HepG2 (cell line): ENCODE results near the gene SLC13A3. TPM values are rescaled to one million over a fixed set of nuclear protein-coding genes. Genes with fewer than 3 reads are reported as not detected.

ENCODE experiments used
- ATAC-seq: fragments of 200-7000 bp; cut with Tn5 transposase; 3 replicates; pipeline ENCODE4 v1.9.1; 2020; ENCODE audit warnings: mild to moderate bottlenecking, moderate library complexity
- BruUV-seq: library from RNA; stranded (reverse); fragments of 400-500 nt; replicated peaks from 2 replicates; lab custom pipeline; 2021; lab: Mats Ljungman, UMichigan
- CTCF ChIA-PET: fragments of 300-600 bp; formaldehyde crosslinking; extraction: SDS; loops from one replicate; lab custom pipeline; 2021; ENCODE audit warnings: low total read pairs, inconsistent platforms, low intra/inter-chr PET ratio; lab: Yijun Ruan, JAX
- POLR2A ChIA-PET: fragments of 350-600 bp; sonication (Branson Sonifier 250); formaldehyde crosslinking; loops from one replicate; lab custom pipeline; 2020; ENCODE audit warnings: antibody characterized with exemption, inconsistent platforms; lab: Yijun Ruan, JAX
- DNase-seq: peaks from one replicate; pipeline ENCODE4 v3.0.0-alpha.2; 2015; ENCODE audit warnings: low spot score
- FAIRE-seq: peaks from 3 replicates; lab custom pipeline; 2011; peaks lifted over from hg19 to GRCh38; lab: Jason Lieb, UNC
- H2AFZ ChIP-seq: one replicate; pipeline ENCODE4 v1.6.1; 2011; ENCODE audit warnings: low read length, inconsistent platforms
- H3K27ac ChIP-seq: fragments of 300-600 bp; 3 replicates; pipeline ENCODE4 v1.8.0; 2011; ENCODE audit warnings: mixed run types, mild to moderate bottlenecking, mixed read lengths, low read length, inconsistent platforms; ENCODE audit not compliant: insufficient read depth; ENCODE audit errors: extremely low read length
- H3K27me3 ChIP-seq, 2 experiments: fragments of 200-600 bp in 1 of 2; 2 replicates in 1 of 2; 3 replicates in 1 of 2; pipeline versions ENCODE4 v1.6.0 to v1.8.0; 2011; ENCODE audit warnings: low read length in 2 of 2, mild to moderate bottlenecking in 2 of 2, moderate library complexity in 2 of 2, inconsistent platforms in 1 of 2; ENCODE audit not compliant: insufficient read depth in 2 of 2, control insufficient read depth in 1 of 2
- H3K36me3 ChIP-seq, 2 experiments: fragments of 200-600 bp in 1 of 2; replicated peaks in 1 of 2; 2 replicates in 1 of 2; 3 replicates in 1 of 2; pipeline versions ENCODE4 v1.5.1 to v1.8.0; 2011; ENCODE audit warnings: low read length in 2 of 2, inconsistent platforms in 1 of 2; ENCODE audit not compliant: insufficient read depth in 2 of 2, control insufficient read depth in 1 of 2
- H3K4me1 ChIP-seq: 2 replicates; pipeline ENCODE4 v1.5.1; 2012; ENCODE audit warnings: low read length, inconsistent platforms; ENCODE audit not compliant: insufficient read depth
- H3K4me2 ChIP-seq: 2 replicates; pipeline ENCODE4 v1.6.0; 2011; ENCODE audit warnings: low read depth, low read length, inconsistent platforms
- H3K4me3 ChIP-seq, 3 experiments: fragments of 200-600 bp in 1 of 3; sonication (generic), shearing (Covaris generic) in 1 of 3; replicated peaks in 1 of 3; 2 replicates each; pipeline ENCODE4 v1.5.1; 2011 to 2016; ENCODE audit warnings: low read length in 3 of 3, inconsistent platforms in 2 of 3, low read depth in 2 of 3, mild to moderate bottlenecking in 2 of 3, control low read depth in 1 of 3, mixed read lengths in 1 of 3; ENCODE audit not compliant: insufficient read depth in 1 of 3
- H3K79me2 ChIP-seq: one replicate; pipeline ENCODE4 v1.6.1; 2011; ENCODE audit warnings: low read length, inconsistent platforms; ENCODE audit not compliant: insufficient read depth
- H3K9ac ChIP-seq: 2 replicates; pipeline ENCODE4 v1.6.0; 2011; ENCODE audit warnings: mild to moderate bottlenecking, low read depth, low read length, inconsistent platforms; ENCODE audit not compliant: insufficient read depth
- H3K9me3 ChIP-seq: 2 replicates; pipeline ENCODE4 v1.5.1; 2012; ENCODE audit warnings: mild to moderate bottlenecking, low read length
- H4K20me1 ChIP-seq: 2 replicates; pipeline ENCODE4 v1.6.0; 2011; ENCODE audit warnings: inconsistent platforms, mild to moderate bottlenecking, low read length, moderate library complexity; ENCODE audit not compliant: insufficient read depth
- ELF3 ChIP-seq: IDR thresholded peaks from 2 replicates; pipeline ENCODE4 v1.6.1; 2016; ENCODE audit warnings: missing genetic modification reagents, missing compliant biosample characterization
- HMG20B ChIP-seq: conservative IDR thresholded peaks from 2 replicates; pipeline ENCODE4 v1.6.1; 2016; ENCODE audit warnings: missing genetic modification reagents, missing compliant biosample characterization
- KAT2B ChIP-seq: fragments of 150-350 bp; IDR thresholded peaks from 2 replicates; pipeline ENCODE4 v1.6.1; 2014; ENCODE audit warnings: low read depth, low read length, borderline replicate concordance
- KDM6A ChIP-seq: IDR thresholded peaks from 2 replicates; pipeline ENCODE4 v1.6.1; 2016; ENCODE audit warnings: low read depth
- KLF16 ChIP-seq, 2 experiments: sonication (generic) in 1 of 2; formaldehyde crosslinking in 1 of 2; IDR thresholded peaks; 2 replicates each; pipeline versions ENCODE4 v1.6.1 to v1.8.0; 2016 to 2023; ENCODE audit warnings: missing genetic modification reagents in 2 of 2, missing compliant biosample characterization in 1 of 2
- KMT2A ChIP-seq: sonication (generic); formaldehyde crosslinking; IDR thresholded peaks from 2 replicates; pipeline ENCODE4 v1.4.0; 2020; ENCODE audit warnings: missing genetic modification reagents
- NFYB ChIP-seq: sonication (generic); formaldehyde crosslinking; IDR thresholded peaks from 2 replicates; pipeline ENCODE4 v1.4.0; 2020; ENCODE audit warnings: missing genetic modification reagents
- NR1H2 ChIP-seq: sonication (generic); formaldehyde crosslinking; IDR thresholded peaks from 2 replicates; pipeline ENCODE4 v1.8.1; 2022; ENCODE audit warnings: low read depth, missing genetic modification reagents, borderline replicate concordance
- NR2F2 ChIP-seq: IDR thresholded peaks from 2 replicates; pipeline ENCODE4 v1.6.1; 2012; ENCODE audit warnings: low read depth, inconsistent platforms, borderline replicate concordance
- RELA ChIP-seq: sonication (generic); formaldehyde crosslinking; IDR thresholded peaks from 2 replicates; pipeline ENCODE4 v1.4.0; 2020; ENCODE audit warnings: missing genetic modification reagents
- SSRP1 ChIP-seq: IDR thresholded peaks from 2 replicates; pipeline ENCODE4 v1.6.1; 2016; ENCODE audit warnings: control low read depth
- TRAFD1 ChIP-seq: sonication (generic); formaldehyde crosslinking; IDR thresholded peaks from 2 replicates; pipeline ENCODE4 v1.5.1; 2020; ENCODE audit warnings: missing genetic modification reagents, mild to moderate bottlenecking, borderline replicate concordance
- U2AF1 ChIP-seq: fragments of 200-400 bp; formaldehyde crosslinking; optimal IDR thresholded peaks from 2 replicates; pipeline ENCODE3; 2017; ENCODE audit warnings: mild to moderate bottlenecking, low read depth, low read length
- XRCC5 ChIP-seq: fragments of 200-400 bp; formaldehyde crosslinking; optimal IDR thresholded peaks from 2 replicates; pipeline ENCODE3; 2017; ENCODE audit warnings: mild to moderate bottlenecking, low read length
- ZNF34 ChIP-seq: sonication (generic); formaldehyde crosslinking; IDR thresholded peaks from 2 replicates; pipeline ENCODE4 v1.4.0; 2020; ENCODE audit warnings: mild to moderate bottlenecking, missing genetic modification reagents, borderline replicate concordance
- ZNF383 ChIP-seq: sonication (generic); formaldehyde crosslinking; IDR thresholded peaks from 2 replicates; pipeline ENCODE4 v1.4.0; 2020; ENCODE audit warnings: missing genetic modification reagents, mild to moderate bottlenecking, borderline replicate concordance
- ZNF607 ChIP-seq: sonication (generic); formaldehyde crosslinking; IDR thresholded peaks from 2 replicates; pipeline ENCODE4 v1.5.1; 2020; ENCODE audit warnings: missing genetic modification reagents, mild to moderate bottlenecking, borderline replicate concordance
- ZNF710 ChIP-seq: sonication (generic); formaldehyde crosslinking; IDR thresholded peaks from 2 replicates; pipeline ENCODE4 v1.5.0; 2020; ENCODE audit warnings: mild to moderate bottlenecking, missing genetic modification reagents, borderline replicate concordance
- ZSCAN21 ChIP-seq: sonication (generic); formaldehyde crosslinking; IDR thresholded peaks from 2 replicates; pipeline ENCODE4 v1.8.0; 2022; ENCODE audit warnings: mild to moderate bottlenecking, missing genetic modification reagents, moderate library complexity, borderline replicate concordance
- WGBS: methylation state at CpG from one replicate; pipeline ENCODE4 v1.1.6; 2017; ENCODE audit warnings: low lambda C conversion rate; 5-methylcytosine and 5-hydroxymethylcytosine counted together
- in situ Hi-C: cut with HindIII; loops from 2 replicates; pipeline ENCODE4 v1.10.0; 2017; ENCODE audit warnings: low pct_unique_long_range_greater_than_20kb; ENCODE audit not compliant: extremely low pct_ligation_motif_present
- intact Hi-C: fragments of 100-400 bp; cut with micrococcal nuclease; formaldehyde crosslinking; loops from one replicate; pipeline ENCODE4 v1.10.0; 2022; ENCODE audit not compliant: unreplicated experiment
- polyA plus RNA-seq, 8 experiments: library from polyadenylated mRNA; depleted of rRNA in 3 of 8; stranded (reverse) in 7 of 8; unstranded in 1 of 8; fragments of >200 nt; fragmentation: Illumina TruSeq in 4 of 8; extraction: Trizol in 4 of 8; gene quantifications; 2 replicates each; pipeline versions ENCODE4 v1.2.1 to v1.2.3, GENCODE V29; 2011 to 2016; ENCODE audit warnings: low read depth in 4 of 8, missing spikeins in 1 of 8, mixed read lengths in 1 of 8; ENCODE audit not compliant: insufficient read depth in 1 of 8
- total RNA-seq, 5 experiments: library from RNA; depleted of rRNA; stranded (reverse); fragments of >200 nt; fragmentation: Illumina TruSeq; extraction: Trizol; gene quantifications; 2 replicates each; pipeline ENCODE4 v1.2.3, GENCODE V29; 2016; ENCODE audit warnings: low read depth in 1 of 5

Gene SLC13A3
- total and polyA plus RNA-seq, 2 of the 13 experiments (the other 11 are each of a cell fraction or from before 2014, with no cell fraction given) = 66.5 to 76.0 TPM

GRCh38 chr20:46649965-46650542, 1.2 kb downstream of the SLC13A3 start:
- intact Hi-C loops (loop anchor here (2.0 kb wide), 3 partner anchors 17 to 41 kb away; no protein-coding TSS in a partner anchor), in situ Hi-C loops (loop anchor here (5.0 kb wide), 1 partner anchor 32 kb away; no protein-coding TSS in a partner anchor)
- Histone ChIP-seq H3K79me2 (peaks cover 28% of the 10 kb centered on the region), H3K4me1 (peaks cover 81% of the 10 kb centered on the region), H3K9ac (peak overlapping the region; percentile 81), H4K20me1 (no peaks in the 10 kb centered on the region), H2AFZ (no peak overlapping the region), H3K4me2 (peak overlapping the region; percentile 84), H3K4me3 (peak overlapping the region; percentile 64 to 83 (median 66)), H3K9me3 (no peaks in the 10 kb centered on the region), H3K27ac (peak overlapping the region; percentile 72), H3K36me3 (peaks cover 0 to 1% of the 10 kb centered on the region in 2 experiments; a peak in 2 of 5 replicates), H3K27me3 (no peaks in the 10 kb centered on the region)
- ChIA-PET POLR2A (interaction anchor here (0.8 to 7.6 kb wide), 18 partner anchors 12 to 709 kb away, joined by 3 to 72 read pairs (median 8); partner anchors contain the start of gene TP53RK), CTCF (interaction anchor here (1.4 to 3.9 kb wide), 2 partner anchors 31 to 88 kb away, joined by 3 to 20 read pairs; no protein-coding TSS in a partner anchor)
- 65% methylated on average over 9 of the region's 9 CpGs for WGBS
- FAIRE-seq (no peak), DNase-seq (peak; percentile 51), ATAC-seq (no peak)
- TSS peak; percentile 54 for BruUV-seq
- TF ChIP-seq HMG20B (CRISPR knock-in tag) (0 out of 2 replicates have a peak, but pooled peaks have one; percentile 22), KAT2B (no peak), ZNF383 (CRISPR knock-in tag) (no peak), TRAFD1 (CRISPR knock-in tag) (no peak), ZSCAN21 (CRISPR knock-in tag) (0 out of 2 replicates have a peak, but pooled peaks have one; percentile 15), ZNF710 (CRISPR knock-in tag) (no peak), KMT2A (CRISPR knock-in tag) (no peak), ZNF607 (CRISPR knock-in tag) (no peak), ELF3 (CRISPR knock-in tag) (peak; percentile 62; the same call in 1 of the 2 replicates), ZNF34 (CRISPR knock-in tag) (no peak), XRCC5 (peak; percentile 53), RELA (CRISPR knock-in tag) (0 out of 2 replicates have a peak, but pooled peaks have one; percentile 20), NR1H2 (CRISPR knock-in tag) (no peak), NR2F2 (no peak), KDM6A (CRISPR knock-in tag) (no peak), NFYB (CRISPR knock-in tag) (no peak), KLF16 (CRISPR knock-in tag; IDR thresholded peaks at IDR 0.05) (0 out of 4 replicates have a peak, but pooled peaks of 1 of the 2 experiments have one; percentile 31), U2AF1 (no peak), SSRP1 (CRISPR knock-in tag) (no peak)
